Measurements from ENCODE around the gene LRRC8A.

LRRC8A gene

DNA sequence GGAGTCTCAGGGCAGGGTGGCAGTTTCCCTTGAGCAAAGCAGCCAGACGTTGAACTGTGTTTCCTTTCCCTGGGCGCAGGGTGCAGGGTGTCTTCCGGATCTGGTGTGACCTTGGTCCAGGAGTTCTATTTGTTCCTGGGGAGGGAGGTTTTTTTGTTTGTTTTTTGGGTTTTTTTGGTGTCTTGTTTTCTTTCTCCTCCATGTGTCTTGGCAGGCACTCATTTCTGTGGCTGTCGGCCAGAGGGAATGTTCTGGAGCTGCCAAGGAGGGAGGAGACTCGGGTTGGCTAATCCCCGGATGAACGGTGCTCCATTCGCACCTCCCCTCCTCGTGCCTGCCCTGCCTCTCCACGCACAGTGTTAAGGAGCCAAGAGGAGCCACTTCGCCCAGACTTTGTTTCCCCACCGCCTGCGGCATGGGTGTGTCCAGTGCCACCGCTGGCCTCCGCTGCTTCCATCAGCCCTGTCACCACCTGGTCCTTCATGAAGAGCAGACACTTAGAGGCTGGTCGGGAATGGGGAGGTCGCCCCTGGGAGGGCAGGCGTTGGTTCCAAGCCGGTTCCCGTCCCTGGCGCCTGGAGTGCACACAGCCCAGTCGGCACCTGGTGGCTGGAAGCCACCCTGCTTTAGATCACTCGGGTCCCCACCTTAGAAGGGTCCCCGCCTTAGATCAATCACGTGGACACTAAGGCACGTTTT is 35.4 kb downstream of the LRRC8A start:
- peak; percentile 88 for DNase-seq (ENCODE audit: low read depth)
- TF ChIP-seq CTCF (conservative IDR thresholded peaks at IDR 0.05; ENCODE audit: low read length), result no peak
- H3K4me3 ChIP-seq (ENCODE audit: low read length), result no peak overlapping the region

DNA sequence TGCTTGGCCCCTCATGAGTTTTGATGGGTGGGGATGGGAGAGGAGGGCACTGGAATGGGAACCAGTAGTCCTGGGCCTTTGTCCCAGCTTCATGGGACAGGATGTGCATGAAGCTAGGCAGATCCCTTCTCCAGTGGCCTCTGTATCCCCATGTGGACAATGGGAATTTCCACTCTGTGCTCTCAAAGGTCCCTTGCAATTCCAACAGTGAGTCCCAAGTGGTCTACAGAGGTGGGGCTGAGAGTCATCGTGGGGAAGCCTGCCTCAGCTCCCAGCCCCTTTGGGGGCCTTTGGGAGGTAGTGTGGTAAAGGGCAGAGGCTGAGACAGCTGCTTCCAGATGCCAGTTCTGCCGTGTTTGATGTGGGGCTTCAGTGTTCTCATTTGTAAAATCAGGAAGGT is 37.0 kb downstream of the LRRC8A start:
- no peak overlapping the region for H3K4me3 ChIP-seq (ENCODE audit: low read length)
- no peak for TF ChIP-seq CTCF (conservative IDR thresholded peaks at IDR 0.05; ENCODE audit: low read length)
- no peak for DNase-seq (ENCODE audit: low read depth)

DNA sequence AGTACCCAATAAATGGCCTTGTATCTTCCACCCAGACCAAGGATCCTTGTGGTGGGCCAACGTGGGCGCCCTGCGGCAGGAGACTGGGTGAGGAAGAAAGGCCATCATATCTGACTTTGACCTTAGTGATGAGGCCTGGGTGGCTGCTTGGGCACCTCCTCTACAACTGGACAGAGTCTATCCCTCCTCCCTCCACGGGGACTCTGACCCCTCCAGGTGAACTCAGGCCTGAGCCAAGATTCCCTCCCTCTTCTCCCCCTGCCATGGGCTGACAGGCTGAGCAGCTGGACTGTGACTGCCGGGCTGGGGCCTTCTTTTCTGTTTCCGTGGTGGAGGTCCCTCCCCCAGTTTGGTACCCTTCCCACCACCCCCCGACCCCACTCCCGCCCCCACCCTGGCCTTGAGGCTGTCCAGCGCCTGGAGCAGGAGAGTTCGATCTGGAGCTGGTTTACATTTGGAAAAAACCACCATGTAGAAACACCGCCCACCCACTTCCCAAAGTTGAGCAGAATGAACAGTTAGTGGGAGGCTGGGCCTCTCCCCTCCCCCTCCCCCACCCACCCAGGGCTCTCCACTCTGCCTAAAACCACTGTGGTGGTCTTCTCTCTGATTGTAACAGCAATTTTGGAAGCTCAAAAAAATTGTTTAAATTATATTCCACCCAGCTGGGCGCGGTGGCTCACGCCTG is 37.6 kb downstream of the LRRC8A start:
- no peak for DNase-seq (ENCODE audit: low read depth)
- H3K4me3 ChIP-seq (ENCODE audit: low read length), result no peak overlapping the region
- TF ChIP-seq CTCF (conservative IDR thresholded peaks at IDR 0.05; ENCODE audit: low read length), result no peak

GRCh38 chr9:128920381-128921058 is 38.6 kb downstream of the LRRC8A start, which contains the start of gene PHYHD1:
TSS of gene PHYHD1 (plus strand) at chr9:128920982. CDS start at chr9:128922324, 1,342 bp downstream.
- H3K4me3 ChIP-seq (ENCODE audit: low read length), result peak within 1 kb of the TSS; percentile 54
- no peak for TF ChIP-seq CTCF (conservative IDR thresholded peaks at IDR 0.05; ENCODE audit: low read length)
- DNase-seq (ENCODE audit: low read depth), result peak; percentile 87

- peak; percentile 15 for TF ChIP-seq CTCF (conservative IDR thresholded peaks at IDR 0.05; ENCODE audit: low read length)
- peak; percentile 58 for DNase-seq (ENCODE audit: low read depth)
- peak overlapping the region; percentile 54 for H3K4me3 ChIP-seq (ENCODE audit: low read length)
Measured at GRCh38 chr9:128921881-128922763, 40.2 kb downstream of the LRRC8A start.

DNA sequence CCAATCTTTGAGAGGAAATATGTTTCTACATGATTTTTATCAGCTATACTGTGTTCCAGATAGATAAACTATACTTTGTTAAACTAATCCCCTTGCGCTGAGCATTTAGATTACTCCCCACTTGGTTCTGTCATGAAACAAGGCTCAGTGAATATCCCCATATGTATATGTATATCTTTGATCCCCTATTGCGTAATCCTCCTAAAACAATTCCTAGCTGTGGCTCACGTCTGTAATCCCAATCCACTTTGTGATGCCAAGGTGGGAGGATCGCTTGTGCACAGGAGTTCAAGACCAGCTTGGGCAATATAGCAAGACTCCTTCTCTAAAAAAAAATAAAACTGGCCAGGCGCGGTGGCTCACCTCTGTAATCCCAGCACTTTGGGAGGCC is 41.6 kb downstream of the LRRC8A start:
- H3K4me3 ChIP-seq (ENCODE audit: low read length), result no peak overlapping the region
- no peak for DNase-seq (ENCODE audit: low read depth)
- TF ChIP-seq CTCF (conservative IDR thresholded peaks at IDR 0.05; ENCODE audit: low read length), result no peak
